ENCODE results near the gene WHRN. TPM values are rescaled to one million over a fixed set of nuclear protein-coding genes. Genes with fewer than 3 reads are reported as not detected.

Gene WHRN
- total and polyA plus RNA-seq, 2 experiments from 2014 or later: 8.3 to 8.9 TPM

DNA sequence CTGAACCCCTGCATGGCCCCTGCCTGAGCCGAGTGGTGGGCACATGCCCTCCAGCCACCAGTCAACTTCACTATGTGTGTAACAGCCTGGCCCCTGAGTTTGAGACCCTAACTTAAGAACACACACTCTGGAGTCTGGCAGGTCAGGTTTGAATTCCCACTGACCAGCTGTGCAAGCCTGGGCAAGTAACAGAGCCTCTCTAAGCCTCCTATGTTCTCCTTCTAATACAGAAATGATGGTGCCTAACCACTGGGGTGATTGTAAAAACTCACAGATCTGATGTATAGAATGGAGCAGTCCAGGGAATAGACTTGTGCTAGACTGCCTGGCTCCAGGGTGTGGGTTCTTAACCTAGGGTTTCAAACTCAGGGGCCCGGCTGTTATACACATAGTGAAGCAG is 100.7 kb downstream of the WHRN start:
- Histone ChIP-seq H3K4me2 (no peak overlapping the region), H3K27me3 (ENCODE audit: insufficient read depth) (no peaks in the 10 kb centered on the region), H3K36me3 (ENCODE audit: insufficient read depth) (no peaks in the 10 kb centered on the region), H4K20me1 (replicated peaks; ENCODE audit: insufficient read depth) (no peaks in the 10 kb centered on the region), H2AFZ (no peak overlapping the region), H3F3A (replicated peaks; ENCODE audit: low read depth) (no peaks in the 10 kb centered on the region), H3K79me2 (replicated peaks; ENCODE audit: insufficient read depth) (no peaks in the 10 kb centered on the region), H3K27ac (ENCODE audit: low read depth) (no peak overlapping the region), H3K9me2 (ENCODE audit: insufficient read depth) (no peaks in the 10 kb centered on the region), H3K4me3 (no peak overlapping the region), H3K4me1 (ENCODE audit: insufficient read depth) (peaks cover 12% of the 10 kb centered on the region; the same call in 1 of the 2 replicates)
- no peak for ATAC-seq
- no peaks in the 10 kb centered on the region for H3K36me3 Mint-ChIP-seq (ENCODE audit: low read depth)
- no peaks in the 10 kb centered on the region for H3K9me3 Mint-ChIP-seq
- H3K27ac Mint-ChIP-seq: no peak overlapping the region
- TF ChIP-seq ZNF331 (CRISPR knock-in tag; IDR thresholded peaks at IDR 0.05; ENCODE audit: low read depth): no peak
- TF ChIP-seq, protein P1, sequence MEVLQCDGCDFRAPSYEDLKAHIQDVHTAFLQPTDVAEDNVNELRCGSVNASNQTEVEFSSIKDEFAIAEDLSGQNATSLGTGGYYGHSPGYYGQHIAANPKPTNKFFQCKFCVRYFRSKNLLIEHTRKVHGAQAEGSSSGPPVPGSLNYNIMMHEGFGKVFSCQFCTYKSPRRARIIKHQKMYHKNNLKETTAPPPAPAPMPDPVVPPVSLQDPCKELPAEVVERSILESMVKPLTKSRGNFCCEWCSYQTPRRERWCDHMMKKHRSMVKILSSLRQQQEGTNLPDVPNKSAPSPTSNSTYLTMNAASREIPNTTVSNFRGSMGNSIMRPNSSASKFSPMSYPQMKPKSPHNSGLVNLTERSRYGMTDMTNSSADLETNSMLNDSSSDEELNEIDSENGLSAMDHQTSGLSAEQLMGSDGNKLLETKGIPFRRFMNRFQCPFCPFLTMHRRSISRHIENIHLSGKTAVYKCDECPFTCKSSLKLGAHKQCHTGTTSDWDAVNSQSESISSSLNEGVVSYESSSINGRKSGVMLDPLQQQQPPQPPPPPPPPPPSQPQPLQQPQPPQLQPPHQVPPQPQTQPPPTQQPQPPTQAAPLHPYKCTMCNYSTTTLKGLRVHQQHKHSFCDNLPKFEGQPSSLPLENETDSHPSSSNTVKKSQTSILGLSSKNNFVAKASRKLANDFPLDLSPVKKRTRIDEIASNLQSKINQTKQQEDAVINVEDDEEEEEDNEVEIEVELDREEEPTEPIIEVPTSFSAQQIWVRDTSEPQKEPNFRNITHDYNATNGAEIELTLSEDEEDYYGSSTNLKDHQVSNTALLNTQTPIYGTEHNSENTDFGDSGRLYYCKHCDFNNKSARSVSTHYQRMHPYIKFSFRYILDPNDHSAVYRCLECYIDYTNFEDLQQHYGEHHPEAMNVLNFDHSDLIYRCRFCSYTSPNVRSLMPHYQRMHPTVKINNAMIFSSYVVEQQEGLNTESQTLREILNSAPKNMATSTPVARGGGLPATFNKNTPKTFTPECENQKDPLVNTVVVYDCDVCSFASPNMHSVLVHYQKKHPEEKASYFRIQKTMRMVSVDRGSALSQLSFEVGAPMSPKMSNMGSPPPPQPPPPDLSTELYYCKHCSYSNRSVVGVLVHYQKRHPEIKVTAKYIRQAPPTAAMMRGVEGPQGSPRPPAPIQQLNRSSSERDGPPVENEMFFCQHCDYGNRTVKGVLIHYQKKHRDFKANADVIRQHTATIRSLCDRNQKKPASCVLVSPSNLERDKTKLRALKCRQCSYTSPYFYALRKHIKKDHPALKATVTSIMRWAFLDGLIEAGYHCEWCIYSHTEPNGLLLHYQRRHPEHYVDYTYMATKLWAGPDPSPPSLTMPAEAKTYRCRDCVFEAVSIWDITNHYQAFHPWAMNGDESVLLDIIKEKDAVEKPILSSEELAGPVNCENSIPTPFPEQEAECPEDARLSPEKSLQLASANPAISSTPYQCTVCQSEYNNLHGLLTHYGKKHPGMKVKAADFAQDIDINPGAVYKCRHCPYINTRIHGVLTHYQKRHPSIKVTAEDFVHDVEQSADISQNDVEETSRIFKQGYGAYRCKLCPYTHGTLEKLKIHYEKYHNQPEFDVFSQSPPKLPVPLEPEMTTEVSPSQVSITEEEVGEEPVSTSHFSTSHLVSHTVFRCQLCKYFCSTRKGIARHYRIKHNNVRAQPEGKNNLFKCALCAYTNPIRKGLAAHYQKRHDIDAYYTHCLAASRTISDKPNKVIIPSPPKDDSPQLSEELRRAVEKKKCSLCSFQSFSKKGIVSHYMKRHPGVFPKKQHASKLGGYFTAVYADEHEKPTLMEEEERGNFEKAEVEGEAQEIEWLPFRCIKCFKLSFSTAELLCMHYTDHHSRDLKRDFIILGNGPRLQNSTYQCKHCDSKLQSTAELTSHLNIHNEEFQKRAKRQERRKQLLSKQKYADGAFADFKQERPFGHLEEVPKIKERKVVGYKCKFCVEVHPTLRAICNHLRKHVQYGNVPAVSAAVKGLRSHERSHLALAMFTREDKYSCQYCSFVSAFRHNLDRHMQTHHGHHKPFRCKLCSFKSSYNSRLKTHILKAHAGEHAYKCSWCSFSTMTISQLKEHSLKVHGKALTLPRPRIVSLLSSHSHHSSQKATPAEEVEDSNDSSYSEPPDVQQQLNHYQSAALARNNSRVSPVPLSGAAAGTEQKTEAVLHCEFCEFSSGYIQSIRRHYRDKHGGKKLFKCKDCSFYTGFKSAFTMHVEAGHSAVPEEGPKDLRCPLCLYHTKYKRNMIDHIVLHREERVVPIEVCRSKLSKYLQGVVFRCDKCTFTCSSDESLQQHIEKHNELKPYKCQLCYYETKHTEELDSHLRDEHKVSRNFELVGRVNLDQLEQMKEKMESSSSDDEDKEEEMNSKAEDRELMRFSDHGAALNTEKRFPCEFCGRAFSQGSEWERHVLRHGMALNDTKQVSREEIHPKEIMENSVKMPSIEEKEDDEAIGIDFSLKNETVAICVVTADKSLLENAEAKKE (CRISPR knock-in tag; IDR thresholded peaks at IDR 0.05): no peak
- TF ChIP-seq, protein P2, sequence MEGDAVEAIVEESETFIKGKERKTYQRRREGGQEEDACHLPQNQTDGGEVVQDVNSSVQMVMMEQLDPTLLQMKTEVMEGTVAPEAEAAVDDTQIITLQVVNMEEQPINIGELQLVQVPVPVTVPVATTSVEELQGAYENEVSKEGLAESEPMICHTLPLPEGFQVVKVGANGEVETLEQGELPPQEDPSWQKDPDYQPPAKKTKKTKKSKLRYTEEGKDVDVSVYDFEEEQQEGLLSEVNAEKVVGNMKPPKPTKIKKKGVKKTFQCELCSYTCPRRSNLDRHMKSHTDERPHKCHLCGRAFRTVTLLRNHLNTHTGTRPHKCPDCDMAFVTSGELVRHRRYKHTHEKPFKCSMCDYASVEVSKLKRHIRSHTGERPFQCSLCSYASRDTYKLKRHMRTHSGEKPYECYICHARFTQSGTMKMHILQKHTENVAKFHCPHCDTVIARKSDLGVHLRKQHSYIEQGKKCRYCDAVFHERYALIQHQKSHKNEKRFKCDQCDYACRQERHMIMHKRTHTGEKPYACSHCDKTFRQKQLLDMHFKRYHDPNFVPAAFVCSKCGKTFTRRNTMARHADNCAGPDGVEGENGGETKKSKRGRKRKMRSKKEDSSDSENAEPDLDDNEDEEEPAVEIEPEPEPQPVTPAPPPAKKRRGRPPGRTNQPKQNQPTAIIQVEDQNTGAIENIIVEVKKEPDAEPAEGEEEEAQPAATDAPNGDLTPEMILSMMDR (conservative IDR thresholded peaks at IDR 0.05; ENCODE audit: low read depth in 2 of 2): no peak
- no peak for TF ChIP-seq ETS1 (IDR thresholded peaks at IDR 0.05)
- TF ChIP-seq EZH2 (IDR thresholded peaks at IDR 0.05; ENCODE audit: low read depth, unreplicated experiment): no peak
- no peak for TF ChIP-seq NANOG (IDR thresholded peaks at IDR 0.05; ENCODE audit: borderline replicate concordance)
- TF ChIP-seq JUNB (IDR thresholded peaks at IDR 0.05; ENCODE audit: unreplicated experiment): no peak
- TF ChIP-seq POLR2AphosphoS5 (IDR thresholded peaks at IDR 0.05; ENCODE audit: low read depth): no peak
- DNase-seq (ENCODE audit: low spot score): no peak
- peaks cover 19% of the 10 kb centered on the region for H3K4me1 Mint-ChIP-seq
- no peak overlapping the region for H3K4me3 Mint-ChIP-seq
- peaks cover 6% of the 10 kb centered on the region for H3K27me3 Mint-ChIP-seq (ENCODE audit: insufficient read depth, low read depth, poor library complexity)

Data from GM23338 (cell line).